Heart left ventricle (tissue), 16 donors: Measurements from ENCODE around the gene TMEM163. TPM values are rescaled to one million over a fixed set of nuclear protein-coding genes. Genes with fewer than 3 reads are reported as not detected.
"Not testable (repeated sequence)": the region's sequence is repeated elsewhere in the genome, so short reads cannot be mapped to it uniquely, and the experiment has no call there.

Experiments used
- ATAC-seq, 4 donors: fragments of 200-7000 bp; cut with Tn5 transposase; one replicate each; pipeline ENCODE4 v1.9.1; 2020 to 2022; ENCODE audit warnings: moderate library complexity in 4 of 4, mild to moderate bottlenecking in 3 of 4, moderate number of reproducible peaks in 1 of 4
- DNase-seq, 5 donors: peaks; one replicate each; pipeline ENCODE4 v3.0.0-alpha.2; 2020
- H3K27ac ChIP-seq, 12 donors: fragments of 200-600 bp; sonication (generic) in 4 of 12; one replicate each; pipeline versions ENCODE4 v1.5.0 to v1.8.0; 2016 to 2022; ENCODE audit warnings: mild to moderate bottlenecking in 2 of 12
- H3K27me3 ChIP-seq, 9 donors: fragments of 200-600 bp; sonication (generic) in 2 of 9; one replicate each; pipeline versions ENCODE4 v1.5.1 to v1.8.0; 2016 to 2022; ENCODE audit warnings: mild to moderate bottlenecking in 3 of 9
- H3K36me3 ChIP-seq, 9 donors: fragments of 200-600 bp; sonication (generic) in 2 of 9; one replicate each; pipeline versions ENCODE4 v1.5.0 to v1.8.0; 2018 to 2022; ENCODE audit warnings: mild to moderate bottlenecking in 2 of 9
- H3K4me1 ChIP-seq, 12 donors: fragments of 200-600 bp; sonication (generic) in 4 of 12; one replicate each; pipeline versions ENCODE4 v1.5.0 to v1.8.0; 2016 to 2022; ENCODE audit warnings: mild to moderate bottlenecking in 3 of 12
- H3K4me3 ChIP-seq, 12 donors: fragments of 200-600 bp; sonication (generic) in 4 of 12; one replicate each; pipeline versions ENCODE4 v1.5.0 to v1.8.0; 2017 to 2022; ENCODE audit warnings: mild to moderate bottlenecking in 9 of 12, moderate library complexity in 4 of 12
- H3K9me3 ChIP-seq, 12 donors: fragments of 200-600 bp; sonication (generic) in 4 of 12; one replicate each; pipeline versions ENCODE4 v1.5.0 to v1.8.0; 2016 to 2022; ENCODE audit warnings: mild to moderate bottlenecking in 1 of 12
- POLR2A ChIP-seq, 2 donors: fragments of 450-650 bp; IDR thresholded peaks; one replicate each; pipeline ENCODE4 v1.6.1; 2017; ENCODE audit warnings: antibody characterized with exemption in 2 of 2, mild to moderate bottlenecking in 2 of 2, moderate library complexity in 2 of 2
- WGBS, 4 donors: extraction: QIAGEN DNeasy Blood & Tissue Kit in 2 of 4; methylation state at CpG; one replicate each; pipeline versions ENCODE4 v1.1.5 to v1.1.7; 2013 to 2018; 5-methylcytosine and 5-hydroxymethylcytosine counted together
- intact Hi-C, 10 donors: fragments of 100-400 bp; cut with DNase I; formaldehyde crosslinking; loops; one replicate each; pipeline versions ENCODE4 v1.11.1 to v1.14.2; 2022
- polyA plus RNA-seq, 2 donors: library from polyadenylated mRNA; stranded (reverse); fragments of 200-250 nt; gene quantifications; one replicate each; pipeline ENCODE4 v1.2.3, GENCODE V29; 2013
- total RNA-seq, 9 donors: library from RNA; depleted of rRNA in 2 of 9; stranded (reverse); fragments of >200 nt in 2 of 9; fragmentation: NEBNext Ultra II Directional in 3 of 9; extraction: Animal tissue kit (Norgen Biotek cat#: 25700) in 3 of 9; gene quantifications; one replicate each; pipeline versions ENCODE4 v1.1.0 to v1.2.4, GENCODE V29; 2016 to 2023
- TF ChIP-seq, protein P1 (sequence below), 12 donors: fragments of 200-600 bp; sonication (generic) in 4 of 12; IDR thresholded peaks; one replicate each; pipeline versions ENCODE4 v1.5.0 to v1.8.0; 2018 to 2022; ENCODE audit warnings: antibody characterized with exemption in 12 of 12, mild to moderate bottlenecking in 5 of 12
- donor health status: ischemic (EF 13 %, LVEDD 7.1; RV severe dilation, severe dysfunction).
- donor health status: healthy with polysubstance abuse.
- donor health status: DM: no; HTN: yes; CAD: no.
- donor health status: DM: no; HTN: no; CAD: no.
- donor health status: ischemic (EF 25% LVEDD 6.9; RV normal size, moderate dysfunction).
- donor health status: ischemic (EF 25% LVEDD 5.7; RV mildly dilated, moderate dysfunction).
- donor health status: healthy.
- donor health status: DM: yes; HTN: yes; CAD: no.
- donor health status: ischemic (EF 35%, LVEDD 5.7; RV mildly dilated, moderate dysfunction).
- donor health status: nonischemic (EF 11% LVEDD 7.7; RV severe dilation, severe dysfunction).
- donor health status: DM: yes; HTN: yes; CAD: no.
- donor health status: PGD.
- donor health status: ischemic (EF 29% LVEDD 5.4; RV normal size, mild dysfunction).
- donor health status: nonischemic (EF 23%, LVEDD 6.1; RV moderate dilation, normal function).

TMEM163 gene
- total and polyA plus RNA-seq, 11 donors: 0.14 to 1.4 (median 0.47) TPM

GRCh38 chr2:134513465-134513804 lies 205.4 kb downstream of the TMEM163 start:
- DNase-seq (no peak), ATAC-seq (peak in 1 of 4 donors; percentile 29)
- Histone ChIP-seq H3K36me3 (no peaks in the 10 kb centered on the region), H3K4me1 (no peaks in the 10 kb centered on the region), H3K27ac (no peak overlapping the region), H3K27me3 (no peaks in the 10 kb centered on the region), H3K4me3 (no peak overlapping the region), H3K9me3 (no peaks in the 10 kb centered on the region)
- intact Hi-C loops: no loop called here
- TF ChIP-seq, protein P1, sequence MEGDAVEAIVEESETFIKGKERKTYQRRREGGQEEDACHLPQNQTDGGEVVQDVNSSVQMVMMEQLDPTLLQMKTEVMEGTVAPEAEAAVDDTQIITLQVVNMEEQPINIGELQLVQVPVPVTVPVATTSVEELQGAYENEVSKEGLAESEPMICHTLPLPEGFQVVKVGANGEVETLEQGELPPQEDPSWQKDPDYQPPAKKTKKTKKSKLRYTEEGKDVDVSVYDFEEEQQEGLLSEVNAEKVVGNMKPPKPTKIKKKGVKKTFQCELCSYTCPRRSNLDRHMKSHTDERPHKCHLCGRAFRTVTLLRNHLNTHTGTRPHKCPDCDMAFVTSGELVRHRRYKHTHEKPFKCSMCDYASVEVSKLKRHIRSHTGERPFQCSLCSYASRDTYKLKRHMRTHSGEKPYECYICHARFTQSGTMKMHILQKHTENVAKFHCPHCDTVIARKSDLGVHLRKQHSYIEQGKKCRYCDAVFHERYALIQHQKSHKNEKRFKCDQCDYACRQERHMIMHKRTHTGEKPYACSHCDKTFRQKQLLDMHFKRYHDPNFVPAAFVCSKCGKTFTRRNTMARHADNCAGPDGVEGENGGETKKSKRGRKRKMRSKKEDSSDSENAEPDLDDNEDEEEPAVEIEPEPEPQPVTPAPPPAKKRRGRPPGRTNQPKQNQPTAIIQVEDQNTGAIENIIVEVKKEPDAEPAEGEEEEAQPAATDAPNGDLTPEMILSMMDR (IDR thresholded peaks at IDR 0.05): no peak
- no peak for TF ChIP-seq POLR2A (IDR thresholded peaks at IDR 0.05)
- WGBS, 4 donors: 77 to 82% (median 80%) methylated on average over 4 to 5 of the region's 5 CpGs

GRCh38 chr2:134512734-134513464 lies 205.9 kb downstream of the TMEM163 start:
- ATAC-seq: peak in 1 of 4 donors; percentile 65

DNA sequence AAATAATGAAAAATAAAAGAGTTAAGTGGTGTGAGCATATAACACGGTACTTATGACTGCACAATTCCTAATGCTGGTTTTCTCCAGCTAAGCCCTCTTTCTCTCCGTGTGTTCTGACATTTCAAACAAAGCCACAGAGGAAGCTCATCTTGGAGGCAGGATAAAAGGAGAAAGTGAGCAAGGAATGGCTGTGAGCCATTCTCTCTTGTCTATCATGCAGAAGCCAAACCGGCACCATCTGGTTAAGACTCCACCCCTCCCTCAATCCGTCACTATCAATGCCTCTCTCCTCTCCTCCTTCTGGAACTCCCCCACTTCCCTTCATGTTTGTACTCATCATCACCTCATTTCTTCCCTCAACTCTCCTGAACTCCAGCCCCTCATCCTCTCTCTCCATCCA lies 210.4 kb downstream of the TMEM163 start:
- intact Hi-C loops: no loop called here
- Histone ChIP-seq H3K4me3 (no peak overlapping the region), H3K9me3 (no peaks in the 10 kb centered on the region), H3K27me3 (no peaks in the 10 kb centered on the region), H3K36me3 (no peaks in the 10 kb centered on the region), H3K27ac (no peak overlapping the region), H3K4me1 (peaks cover 0 to 5% (median 0%) of the 10 kb centered on the region in 12 donors)
- 66 to 76% (median 74%) methylated on average over 4 of the region's 4 CpGs for WGBS, 4 donors
- DNase-seq (no peak), ATAC-seq (no peak)
- TF ChIP-seq, protein P1 (IDR thresholded peaks at IDR 0.05): no peak
- no peak for TF ChIP-seq POLR2A (IDR thresholded peaks at IDR 0.05)

More at GRCh38 chr2:134512734-134513464, 205.9 kb downstream of the TMEM163 start:
- Histone ChIP-seq H3K4me1 (no peaks in the 10 kb centered on the region), H3K27me3 (no peaks in the 10 kb centered on the region), H3K27ac (no peak overlapping the region), H3K36me3 (no peaks in the 10 kb centered on the region), H3K4me3 (no peak overlapping the region), H3K9me3 (no peaks in the 10 kb centered on the region)
- intact Hi-C loops: no loop called here
- 70 to 90% (median 89%) methylated on average over 4 of the region's 4 CpGs for WGBS, 4 donors
- no peak for TF ChIP-seq POLR2A (IDR thresholded peaks at IDR 0.05)
- TF ChIP-seq, protein P1 (IDR thresholded peaks at IDR 0.05): no peak
- no peak for DNase-seq

GRCh38 chr2:134507697-134508096 lies 211.1 kb downstream of the TMEM163 start:
- Histone ChIP-seq H3K4me3 (no peak overlapping the region), H3K9me3 (no peaks in the 10 kb centered on the region), H3K36me3 (no peaks in the 10 kb centered on the region), H3K4me1 (peaks cover 0 to 5% (median 0%) of the 10 kb centered on the region in 12 donors), H3K27ac (no peak overlapping the region), H3K27me3 (no peaks in the 10 kb centered on the region)
- ATAC-seq (no peak), DNase-seq (no peak)
- intact Hi-C loops: no loop called here
- WGBS, 4 donors: 86 to 100% (median 91%) methylated on average over 1 of the region's 1 CpG
- TF ChIP-seq, protein P1 (IDR thresholded peaks at IDR 0.05): no peak
- no peak for TF ChIP-seq POLR2A (IDR thresholded peaks at IDR 0.05)

DNA sequence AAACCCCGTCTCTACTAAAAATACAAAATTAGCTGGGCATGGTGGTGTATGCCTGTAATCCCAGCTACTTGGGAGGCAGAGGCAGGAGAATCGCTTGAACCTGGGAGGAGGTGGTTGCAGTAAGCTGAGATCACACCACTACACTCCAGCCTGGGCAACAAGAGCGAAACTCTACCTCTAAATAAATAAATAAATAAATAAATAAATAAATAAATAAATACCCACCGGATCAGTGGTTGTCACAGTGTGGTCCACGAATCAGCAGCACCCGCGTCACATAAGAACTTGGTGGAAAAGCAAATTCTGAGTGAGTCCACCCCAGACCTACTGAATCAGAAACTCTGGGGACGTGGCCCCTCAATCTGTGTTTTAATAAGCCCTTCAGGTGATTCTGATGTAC lies 211.6 kb downstream of the TMEM163 start:
- H3K9me3 ChIP-seq, H3K36me3 ChIP-seq, DNase-seq, H3K4me3 ChIP-seq, H3K27ac ChIP-seq, ATAC-seq, H3K4me1 ChIP-seq, H3K27me3 ChIP-seq, intact Hi-C loops: not testable (repeated sequence)
- 90 to 98% (median 96%) methylated on average over 8 of the region's 8 CpGs for WGBS, 4 donors
